HepG2 (cell line): Measurements from ENCODE around the gene PLEKHG5. TPM values are rescaled to one million over a fixed set of nuclear protein-coding genes. Genes with fewer than 3 reads are reported as not detected.

Experiments used
- BCL6 ChIP-seq: IDR thresholded peaks from 2 replicates; pipeline ENCODE4 v1.6.1; 2016; ENCODE audit warnings: missing genetic modification reagents, missing compliant biosample characterization
- DRAP1 ChIP-seq: IDR thresholded peaks from 2 replicates; pipeline ENCODE4 v1.6.1; 2016; ENCODE audit warnings: missing genetic modification reagents, missing compliant biosample characterization
- ETV5 ChIP-seq: IDR thresholded peaks from 2 replicates; pipeline ENCODE4 v1.6.1; 2018; ENCODE audit warnings: missing biosample characterization, missing genetic modification reagents, inconsistent platforms, borderline replicate concordance
- MTA1 ChIP-seq: sonication (generic); formaldehyde crosslinking; IDR thresholded peaks from 2 replicates; pipeline ENCODE4 v1.4.0; 2020; ENCODE audit warnings: missing genetic modification reagents, mild to moderate bottlenecking, borderline replicate concordance
- MTF1 ChIP-seq: sonication (generic); formaldehyde crosslinking; IDR thresholded peaks from 2 replicates; pipeline ENCODE4 v1.5.0; 2020; ENCODE audit warnings: missing genetic modification reagents
- NR2F1 ChIP-seq, 2 experiments: fragments of 450-650 bp in 1 of 2; formaldehyde crosslinking in 1 of 2; IDR thresholded peaks; 2 replicates each; pipeline versions ENCODE4 v1.5.0 to v1.6.1; 2016 to 2020; ENCODE audit warnings: mild to moderate bottlenecking in 1 of 2, missing compliant biosample characterization in 1 of 2, missing genetic modification reagents in 1 of 2, moderate library complexity in 1 of 2
- PHF20 ChIP-seq: sonication (generic); formaldehyde crosslinking; IDR thresholded peaks from 2 replicates; pipeline ENCODE4 v1.5.0; 2020; ENCODE audit warnings: mild to moderate bottlenecking, missing genetic modification reagents
- PLSCR1 ChIP-seq: sonication (generic); formaldehyde crosslinking; IDR thresholded peaks from 2 replicates; pipeline ENCODE4 v1.5.0; 2020; ENCODE audit warnings: missing genetic modification reagents, mild to moderate bottlenecking, borderline replicate concordance
- RBM22 ChIP-seq: fragments of 200-400 bp; formaldehyde crosslinking; optimal IDR thresholded peaks from 2 replicates; pipeline ENCODE3; 2017; ENCODE audit warnings: mild to moderate bottlenecking, low read length, moderate library complexity
- RXRA ChIP-seq: sonication (generic); formaldehyde crosslinking; IDR thresholded peaks from 2 replicates; pipeline ENCODE4 v1.5.1; 2020; ENCODE audit warnings: missing genetic modification reagents
- SIX1 ChIP-seq: sonication (generic); formaldehyde crosslinking; IDR thresholded peaks from 2 replicates; pipeline ENCODE4 v1.4.0; 2020; ENCODE audit warnings: missing genetic modification reagents, borderline replicate concordance
- SMARCE1 ChIP-seq: fragments of 450-650 bp; IDR thresholded peaks from 2 replicates; pipeline ENCODE4 v1.6.1; 2017; ENCODE audit warnings: borderline replicate concordance
- SOX6 ChIP-seq, 2 experiments: fragments of 450-650 bp in 1 of 2; sonication (generic) in 1 of 2; formaldehyde crosslinking in 1 of 2; IDR thresholded peaks; 2 replicates each; pipeline versions ENCODE4 v1.4.0 to v1.6.1; 2017 to 2020; ENCODE audit warnings: antibody characterized with exemption in 1 of 2, mild to moderate bottlenecking in 1 of 2, missing genetic modification reagents in 1 of 2
- SP4 ChIP-seq: sonication (generic); formaldehyde crosslinking; IDR thresholded peaks from 2 replicates; pipeline ENCODE4 v1.8.1; 2023; ENCODE audit warnings: mild to moderate bottlenecking, missing genetic modification reagents
- THAP11 ChIP-seq: IDR thresholded peaks from 2 replicates; pipeline ENCODE4 v1.6.1; 2016; ENCODE audit warnings: missing biosample characterization, missing genetic modification reagents
- ZBTB49 ChIP-seq: sonication (generic); formaldehyde crosslinking; IDR thresholded peaks from 2 replicates; pipeline ENCODE4 v1.4.0; 2020; ENCODE audit warnings: missing genetic modification reagents, borderline replicate concordance
- ZBTB7B ChIP-seq: sonication (generic); formaldehyde crosslinking; IDR thresholded peaks from 2 replicates; pipeline ENCODE4 v1.4.0; 2020; ENCODE audit warnings: missing genetic modification reagents
- ZNF12 ChIP-seq: sonication (generic); formaldehyde crosslinking; IDR thresholded peaks from 2 replicates; pipeline ENCODE4 v1.5.0; 2020; ENCODE audit warnings: missing genetic modification reagents
- ZNF34 ChIP-seq: sonication (generic); formaldehyde crosslinking; IDR thresholded peaks from 2 replicates; pipeline ENCODE4 v1.4.0; 2020; ENCODE audit warnings: mild to moderate bottlenecking, missing genetic modification reagents, borderline replicate concordance
- ZNF414 ChIP-seq: sonication (generic); formaldehyde crosslinking; IDR thresholded peaks from 2 replicates; pipeline ENCODE4 v1.5.0; 2020; ENCODE audit warnings: missing genetic modification reagents
- ZNF609 ChIP-seq: sonication (generic); formaldehyde crosslinking; IDR thresholded peaks from 2 replicates; pipeline ENCODE4 v1.4.0; 2020; ENCODE audit warnings: mild to moderate bottlenecking, missing genetic modification reagents, borderline replicate concordance
- ZNF792 ChIP-seq: IDR thresholded peaks from 2 replicates; pipeline ENCODE4 v1.6.1; 2016
- polyA plus RNA-seq, 8 experiments: library from polyadenylated mRNA; depleted of rRNA in 3 of 8; stranded (reverse) in 7 of 8; unstranded in 1 of 8; fragments of >200 nt; fragmentation: Illumina TruSeq in 4 of 8; extraction: Trizol in 4 of 8; gene quantifications; 2 replicates each; pipeline versions ENCODE4 v1.2.1 to v1.2.3, GENCODE V29; 2011 to 2016; ENCODE audit warnings: low read depth in 4 of 8, missing spikeins in 1 of 8, mixed read lengths in 1 of 8; ENCODE audit not compliant: insufficient read depth in 1 of 8
- total RNA-seq, 5 experiments: library from RNA; depleted of rRNA; stranded (reverse); fragments of >200 nt; fragmentation: Illumina TruSeq; extraction: Trizol; gene quantifications; 2 replicates each; pipeline ENCODE4 v1.2.3, GENCODE V29; 2016; ENCODE audit warnings: low read depth in 1 of 5

Gene PLEKHG5
- total and polyA plus RNA-seq, 2 of the 13 experiments (the other 11 are each of a cell fraction or from before 2014, with no cell fraction given) = 1.9 to 3.5 TPM

- TF ChIP-seq DRAP1 (CRISPR knock-in tag) (peak; percentile 87), SIX1 (CRISPR knock-in tag) (no peak), SOX6 (IDR thresholded peaks at IDR 0.05) (no peak), SOX6 (CRISPR knock-in tag; IDR thresholded peaks at IDR 0.05) (peak; percentile 67), RXRA (peak; percentile 90), PHF20 (CRISPR knock-in tag) (no peak), NR2F1 (CRISPR knock-in tag; IDR thresholded peaks at IDR 0.05) (peak in 1 of 2 experiments; percentile 30; a peak in 1 of 4 replicates), ZNF12 (CRISPR knock-in tag) (0 out of 2 replicates have a peak, but pooled peaks have one; percentile 43), RBM22 (no peak), SMARCE1 (no peak), THAP11 (CRISPR knock-in tag) (peak; percentile 55; the same call in 1 of the 2 replicates), MTF1 (CRISPR knock-in tag) (no peak), PLSCR1 (CRISPR knock-in tag) (no peak), SP4 (peak; percentile 66; the same call in 1 of the 2 replicates), ZBTB7B (peak; percentile 94), MTA1 (CRISPR knock-in tag) (peak; percentile 58; the same call in 1 of the 2 replicates), ZBTB49 (CRISPR knock-in tag) (no peak), BCL6 (CRISPR knock-in tag) (peak; percentile 59), ZNF34 (CRISPR knock-in tag) (0 out of 2 replicates have a peak, but pooled peaks have one; percentile 41), ZNF792 (CRISPR knock-in tag) (peak; percentile 55; the same call in 1 of the 2 replicates), ZNF609 (CRISPR knock-in tag) (peak; percentile 71), ETV5 (peak; percentile 42; the same call in 1 of the 2 replicates), ZNF414 (CRISPR knock-in tag) (no peak)
Measured at GRCh38 chr1:6450943-6451373, 40.5 kb downstream of the PLEKHG5 start (continued).
